ENCODE data around the gene MMP19.
"Not testable (repeated sequence)": the region's sequence is repeated elsewhere in the genome, so short reads cannot be mapped to it uniquely, and the experiment has no call there.

The MMP19 gene

GRCh38 chr12:55842681-55843429 is at the start of gene MMP19:
MMP19 (minus strand) TSS chr12:55842936; CDS start chr12:55842830, 106 bp downstream.
- no peaks in the 10 kb centered on the region for H3K36me3 ChIP-seq (ENCODE audit: control insufficient read depth, insufficient read depth, low read length)
- H3K9me3 ChIP-seq (ENCODE audit: control insufficient read depth, insufficient read depth, low read depth, low read length), result no peaks in the 10 kb centered on the region
- peak within 1 kb of the TSS; percentile 20 for H3K9ac ChIP-seq (ENCODE audit: low read length)
- H3K27ac ChIP-seq (ENCODE audit: low read depth, low read length), result no peak within 1 kb of the TSS
- H3K4me1 ChIP-seq (ENCODE audit: control insufficient read depth, insufficient read depth, low read length), result peaks cover 20% of the 10 kb centered on the region
- peak within 1 kb of the TSS; percentile 37 for H3K4me3 ChIP-seq (ENCODE audit: low read depth, low read length)
- H3K27me3 ChIP-seq (ENCODE audit: control insufficient read depth, insufficient read depth, low read length), result no peaks in the 10 kb centered on the region

- no peaks in the 10 kb centered on the region for H3K4me1 ChIP-seq (ENCODE audit: control insufficient read depth, insufficient read depth, low read length)
- no peak overlapping the region for H3K27ac ChIP-seq (ENCODE audit: low read depth, low read length)
- H3K4me3 ChIP-seq (ENCODE audit: low read depth, low read length), result no peak overlapping the region
- no peak overlapping the region for H3K9ac ChIP-seq (ENCODE audit: low read length)
- H3K36me3 ChIP-seq (ENCODE audit: control insufficient read depth, insufficient read depth, low read length), result no peaks in the 10 kb centered on the region
- H3K27me3 ChIP-seq (ENCODE audit: control insufficient read depth, insufficient read depth, low read length), result no peaks in the 10 kb centered on the region
- no peaks in the 10 kb centered on the region for H3K9me3 ChIP-seq (ENCODE audit: control insufficient read depth, insufficient read depth, low read depth, low read length)
Measured at GRCh38 chr12:55891310-55891709, 48.6 kb upstream of the MMP19 start.

GRCh38 chr12:55885113-55885512 is 42.4 kb upstream of the MMP19 start:
- Histone ChIP-seq H3K9ac (ENCODE audit: low read length) (no peak overlapping the region), H3K27me3 (ENCODE audit: control insufficient read depth, insufficient read depth, low read length) (no peaks in the 10 kb centered on the region)

GRCh38 chr12:55877824-55878223 is 35.1 kb upstream of the MMP19 start:
- no peaks in the 10 kb centered on the region for H3K36me3 ChIP-seq (ENCODE audit: control insufficient read depth, insufficient read depth, low read length)
- H3K27me3 ChIP-seq (ENCODE audit: control insufficient read depth, insufficient read depth, low read length), result no peaks in the 10 kb centered on the region
- no peak overlapping the region for H3K27ac ChIP-seq (ENCODE audit: low read depth, low read length)
- no peak overlapping the region for H3K4me3 ChIP-seq (ENCODE audit: low read depth, low read length)
- H3K4me1 ChIP-seq (ENCODE audit: control insufficient read depth, insufficient read depth, low read length), result peaks cover 5% of the 10 kb centered on the region; the same call in 1 of the 2 replicates
- H3K9me3 ChIP-seq (ENCODE audit: control insufficient read depth, insufficient read depth, low read depth, low read length), result no peaks in the 10 kb centered on the region
- H3K9ac ChIP-seq (ENCODE audit: low read length), result no peak overlapping the region

More at GRCh38 chr12:55885113-55885512, 42.4 kb upstream of the MMP19 start:
- Histone ChIP-seq H3K9me3 (ENCODE audit: control insufficient read depth, insufficient read depth, low read depth, low read length) (no peaks in the 10 kb centered on the region), H3K27ac (ENCODE audit: low read depth, low read length) (no peak overlapping the region), H3K36me3 (ENCODE audit: control insufficient read depth, insufficient read depth, low read length) (no peaks in the 10 kb centered on the region), H3K4me1 (ENCODE audit: control insufficient read depth, insufficient read depth, low read length) (no peaks in the 10 kb centered on the region), H3K4me3 (ENCODE audit: low read depth, low read length) (no peak overlapping the region)

- Histone ChIP-seq H3K36me3 (ENCODE audit: control insufficient read depth, insufficient read depth, low read length) (no peaks in the 10 kb centered on the region), H3K9ac (ENCODE audit: low read length) (no peak overlapping the region), H3K27ac (ENCODE audit: low read depth, low read length) (no peak overlapping the region), H3K4me3 (ENCODE audit: low read depth, low read length) (no peak overlapping the region), H3K27me3 (ENCODE audit: control insufficient read depth, insufficient read depth, low read length) (no peaks in the 10 kb centered on the region), H3K9me3 (ENCODE audit: control insufficient read depth, insufficient read depth, low read depth, low read length) (no peaks in the 10 kb centered on the region), H3K4me1 (ENCODE audit: control insufficient read depth, insufficient read depth, low read length) (peaks cover 5% of the 10 kb centered on the region; the same call in 1 of the 2 replicates)
Measured at GRCh38 chr12:55875704-55876467, 33.1 kb upstream of the MMP19 start.

- Histone ChIP-seq H3K4me1 (ENCODE audit: control insufficient read depth, insufficient read depth, low read length) (peaks cover 5% of the 10 kb centered on the region; the same call in 1 of the 2 replicates), H3K9ac (ENCODE audit: low read length) (no peak overlapping the region), H3K27me3 (ENCODE audit: control insufficient read depth, insufficient read depth, low read length) (no peaks in the 10 kb centered on the region), H3K36me3 (ENCODE audit: control insufficient read depth, insufficient read depth, low read length) (no peaks in the 10 kb centered on the region), H3K27ac (ENCODE audit: low read depth, low read length) (no peak overlapping the region), H3K9me3 (ENCODE audit: control insufficient read depth, insufficient read depth, low read depth, low read length) (no peaks in the 10 kb centered on the region), H3K4me3 (ENCODE audit: low read depth, low read length) (no peak overlapping the region)
Measured at GRCh38 chr12:55874443-55874842, 31.7 kb upstream of the MMP19 start.

GRCh38 chr12:55866454-55867004 is 23.8 kb upstream of the MMP19 start:
- not testable (repeated sequence) for H3K9ac ChIP-seq (ENCODE audit: low read length); H3K4me3 ChIP-seq (ENCODE audit: low read depth, low read length); H3K27me3 ChIP-seq (ENCODE audit: control insufficient read depth, insufficient read depth, low read length); H3K9me3 ChIP-seq (ENCODE audit: control insufficient read depth, insufficient read depth, low read depth, low read length); H3K4me1 ChIP-seq (ENCODE audit: control insufficient read depth, insufficient read depth, low read length); H3K27ac ChIP-seq (ENCODE audit: low read depth, low read length); H3K36me3 ChIP-seq (ENCODE audit: control insufficient read depth, insufficient read depth, low read length)

GRCh38 chr12:55865327-55865726 is 22.6 kb upstream of the MMP19 start:
- Histone ChIP-seq H3K4me1 (ENCODE audit: control insufficient read depth, insufficient read depth, low read length) (no peaks in the 10 kb centered on the region), H3K27me3 (ENCODE audit: control insufficient read depth, insufficient read depth, low read length) (no peaks in the 10 kb centered on the region), H3K4me3 (ENCODE audit: low read depth, low read length) (no peak overlapping the region), H3K9ac (ENCODE audit: low read length) (no peak overlapping the region), H3K9me3 (ENCODE audit: control insufficient read depth, insufficient read depth, low read depth, low read length) (peaks cover 5% of the 10 kb centered on the region), H3K27ac (ENCODE audit: low read depth, low read length) (no peak overlapping the region), H3K36me3 (ENCODE audit: control insufficient read depth, insufficient read depth, low read length) (no peaks in the 10 kb centered on the region)

GRCh38 chr12:55862931-55863330 is 20.2 kb upstream of the MMP19 start:
- not testable (repeated sequence) for H3K27ac ChIP-seq (ENCODE audit: low read depth, low read length); H3K4me1 ChIP-seq (ENCODE audit: control insufficient read depth, insufficient read depth, low read length); H3K27me3 ChIP-seq (ENCODE audit: control insufficient read depth, insufficient read depth, low read length); H3K9me3 ChIP-seq (ENCODE audit: control insufficient read depth, insufficient read depth, low read depth, low read length); H3K36me3 ChIP-seq (ENCODE audit: control insufficient read depth, insufficient read depth, low read length); H3K4me3 ChIP-seq (ENCODE audit: low read depth, low read length); H3K9ac ChIP-seq (ENCODE audit: low read length)

- no peak overlapping the region for H3K9ac ChIP-seq (ENCODE audit: low read length)
- H3K27ac ChIP-seq (ENCODE audit: low read depth, low read length), result no peak overlapping the region
- peaks cover 5% of the 10 kb centered on the region for H3K9me3 ChIP-seq (ENCODE audit: control insufficient read depth, insufficient read depth, low read depth, low read length)
- H3K4me3 ChIP-seq (ENCODE audit: low read depth, low read length), result no peak overlapping the region
- no peaks in the 10 kb centered on the region for H3K36me3 ChIP-seq (ENCODE audit: control insufficient read depth, insufficient read depth, low read length)
- no peaks in the 10 kb centered on the region for H3K4me1 ChIP-seq (ENCODE audit: control insufficient read depth, insufficient read depth, low read length)
- H3K27me3 ChIP-seq (ENCODE audit: control insufficient read depth, insufficient read depth, low read length), result no peaks in the 10 kb centered on the region
Measured at GRCh38 chr12:55862286-55862685, 19.6 kb upstream of the MMP19 start.

- Histone ChIP-seq H3K36me3 (ENCODE audit: control insufficient read depth, insufficient read depth, low read length) (no peaks in the 10 kb centered on the region), H3K9me3 (ENCODE audit: control insufficient read depth, insufficient read depth, low read depth, low read length) (peaks cover 5% of the 10 kb centered on the region), H3K27me3 (ENCODE audit: control insufficient read depth, insufficient read depth, low read length) (no peaks in the 10 kb centered on the region), H3K4me3 (ENCODE audit: low read depth, low read length) (no peak overlapping the region), H3K4me1 (ENCODE audit: control insufficient read depth, insufficient read depth, low read length) (no peaks in the 10 kb centered on the region), H3K9ac (ENCODE audit: low read length) (no peak overlapping the region), H3K27ac (ENCODE audit: low read depth, low read length) (no peak overlapping the region)
Measured at GRCh38 chr12:55861871-55862270, 19.1 kb upstream of the MMP19 start.

Measured in HUES6 (cell line).